Hematopoietic multipotent progenitor cell treated with erythropoietin and hydrocortisone succinate and interleukin-3 and kit ligand, for 15 days (in vitro differentiated cells): ENCODE measurements around the gene ZBED2.

Experiments
- DNase-seq: peaks from one replicate; pipeline ENCODE4 v3.0.0-alpha.2; 2015; ENCODE audit warnings: low spot score

Gene ZBED2

GRCh38 chr3:111603679-111604078 lies 8.5 kb upstream of the ZBED2 start:
- DNase-seq: no peak

GRCh38 chr3:111601810-111602209 lies 6.7 kb upstream of the ZBED2 start:
- DNase-seq: no peak

- DNase-seq: no peak
Measured at GRCh38 chr3:111598552-111598951, 3.4 kb upstream of the ZBED2 start.

GRCh38 chr3:111598139-111598538 lies 3.0 kb upstream of the ZBED2 start:
- no peak for DNase-seq

GRCh38 chr3:111596328-111596727 lies 1.2 kb upstream of the ZBED2 start:
- no peak for DNase-seq

- DNase-seq: no peak
Measured at GRCh38 chr3:111594781-111595180, 365 bp downstream of the ZBED2 start.

- DNase-seq: no peak
Measured at GRCh38 chr3:111594205-111594604, 941 bp downstream of the ZBED2 start.

- DNase-seq: no peak
Measured at GRCh38 chr3:111593666-111594065, 1.5 kb downstream of the ZBED2 start.

- DNase-seq: no peak
Measured at GRCh38 chr3:111592936-111593335, 2.2 kb downstream of the ZBED2 start.

- DNase-seq: no peak
Measured at GRCh38 chr3:111592143-111592542, 3.0 kb downstream of the ZBED2 start.

- DNase-seq: no peak
Measured at GRCh38 chr3:111591555-111591954, 3.6 kb downstream of the ZBED2 start.

GRCh38 chr3:111590143-111590491 lies 5.0 kb downstream of the ZBED2 start:
- no peak for DNase-seq

GRCh38 chr3:111589303-111590142 lies 5.6 kb downstream of the ZBED2 start:
- no peak for DNase-seq

- no peak for DNase-seq
Measured at GRCh38 chr3:111588527-111588926, 6.6 kb downstream of the ZBED2 start.

GRCh38 chr3:111585217-111585616 lies 9.9 kb downstream of the ZBED2 start:
- no peak for DNase-seq

GRCh38 chr3:111584744-111585143 lies 10.4 kb downstream of the ZBED2 start:
- no peak for DNase-seq

- no peak for DNase-seq
Measured at GRCh38 chr3:111582120-111582474, 13.0 kb downstream of the ZBED2 start.

GRCh38 chr3:111581403-111582119 lies 13.6 kb downstream of the ZBED2 start:
- no peak for DNase-seq

- no peak for DNase-seq
Measured at GRCh38 chr3:111579495-111579894, 15.7 kb downstream of the ZBED2 start.

- no peak for DNase-seq
Measured at GRCh38 chr3:111578867-111579266, 16.3 kb downstream of the ZBED2 start.

- DNase-seq: no peak
Measured at GRCh38 chr3:111577798-111578685, 17.1 kb downstream of the ZBED2 start.

GRCh38 chr3:111577113-111577512 lies 18.0 kb downstream of the ZBED2 start:
- DNase-seq: no peak
